ENCODE measurements around the gene CES5A.
"Not testable (repeated sequence)": the region's sequence is repeated elsewhere in the genome, so short reads cannot be mapped to it uniquely, and the experiment has no call there.

DNA sequence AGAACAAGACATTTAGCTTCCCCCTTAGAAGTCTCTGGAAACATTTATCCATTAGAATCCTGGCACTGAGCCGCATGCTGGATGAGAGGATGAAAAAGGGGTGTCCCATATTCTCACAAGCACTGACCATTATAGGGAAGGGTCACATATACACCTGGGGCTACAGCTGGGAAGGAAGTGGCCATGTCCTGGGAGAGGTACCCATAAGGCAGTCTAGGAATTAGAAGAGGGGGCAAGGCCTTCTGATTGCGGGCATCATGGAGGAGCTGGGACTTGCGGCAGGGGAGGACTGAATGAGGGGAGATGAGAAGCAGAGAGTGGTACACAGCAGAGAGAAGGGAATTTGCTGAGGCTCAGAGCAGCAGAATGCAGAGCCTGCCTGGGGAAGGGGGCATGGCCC, 45.9 kb downstream of the CES5A start:
- TF ChIP-seq POLR2A (IDR thresholded peaks at IDR 0.05; ENCODE audit: control extremely low read depth in 1 of 2, low read depth in 2 of 2, low read length in 2 of 2); RNF2 (IDR thresholded peaks at IDR 0.05; ENCODE audit: borderline replicate concordance, low read depth, low read length, missing control alignments, poor library complexity, severe bottlenecking); TCF12 (IDR thresholded peaks at IDR 0.05; ENCODE audit: low read depth, low read length); GABPA (IDR thresholded peaks at IDR 0.05; ENCODE audit: borderline replicate concordance, insufficient read depth, low read length); SP1 (IDR thresholded peaks at IDR 0.05; ENCODE audit: low read depth, low read length); RFX5 (IDR thresholded peaks at IDR 0.05; ENCODE audit: borderline replicate concordance, low read depth, low read length); NRF1 (IDR thresholded peaks at IDR 0.05; ENCODE audit: low read depth, low read length); CHD1 (IDR thresholded peaks at IDR 0.05; ENCODE audit: low read depth, low read length); CHD2 (IDR thresholded peaks at IDR 0.05; ENCODE audit: low read length); EZH2 (IDR thresholded peaks at IDR 0.05; ENCODE audit: low read depth, low read length, severe bottlenecking); MAFK (IDR thresholded peaks at IDR 0.05; ENCODE audit: low read depth, low read length): not testable (repeated sequence)
- TF ChIP-seq, protein P1, sequence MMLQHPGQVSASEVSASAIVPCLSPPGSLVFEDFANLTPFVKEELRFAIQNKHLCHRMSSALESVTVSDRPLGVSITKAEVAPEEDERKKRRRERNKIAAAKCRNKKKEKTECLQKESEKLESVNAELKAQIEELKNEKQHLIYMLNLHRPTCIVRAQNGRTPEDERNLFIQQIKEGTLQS (IDR thresholded peaks at IDR 0.05; ENCODE audit: insufficient read depth, low read depth, low read length): not testable (repeated sequence)

All from H1 (cell line).